Adipose tissue (tissue), 3 donors: ENCODE results near the gene ALDH1L2. TPM values are rescaled to one million over a fixed set of nuclear protein-coding genes. Genes with fewer than 3 reads are reported as not detected.
"Not testable (repeated sequence)": the region's sequence is repeated elsewhere in the genome, so short reads cannot be mapped to it uniquely, and the experiment has no call there.

Experiments
- H3K27ac ChIP-seq: one replicate; pipeline ENCODE4 v1.5.1; 2013; ENCODE audit warnings: low read depth, low read length
- WGBS, 3 donors: extraction: QIAGEN DNeasy Blood & Tissue Kit; methylation state at CpG; one replicate each; pipeline ENCODE4 v1.1.7; 2013; 5-methylcytosine and 5-hydroxymethylcytosine counted together
- polyA plus RNA-seq, 3 donors: library from polyadenylated mRNA; stranded (reverse); fragments of 200-250 nt; gene quantifications; one replicate each; pipeline ENCODE4 v1.2.3, GENCODE V29; 2013
- donor health status: healthy with polysubstance abuse.
- donor health status: Bipolar disorder and iron deficiency.
- donor health status: healthy.

Gene ALDH1L2
- polyA plus RNA-seq, 3 donors: 3.2 to 12.7 (median 12.5) TPM

DNA sequence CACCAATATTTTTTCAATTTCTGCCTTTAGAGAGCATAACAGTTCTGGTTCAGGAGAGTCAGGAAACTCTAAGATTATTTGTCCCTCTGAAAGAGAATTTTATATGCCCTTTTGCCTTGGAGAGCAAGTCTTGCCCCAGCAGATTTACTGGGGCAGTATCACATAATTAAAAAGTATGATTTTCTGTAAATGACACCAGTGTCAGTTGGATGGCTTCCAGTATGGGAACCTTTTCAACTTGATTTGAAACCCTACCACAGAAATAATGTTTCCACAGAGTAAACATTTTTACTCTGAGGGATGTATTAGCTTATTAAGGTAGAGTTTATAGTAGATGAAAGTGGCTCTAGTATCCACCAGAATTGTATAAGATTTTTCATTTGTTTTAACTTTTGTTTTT is 82.8 kb downstream of the ALDH1L2 start:
- no peak overlapping the region for H3K27ac ChIP-seq

- no peak overlapping the region for H3K27ac ChIP-seq
- 62 to 87% (median 79%) methylated on average over 7 of the region's 7 CpGs for WGBS, 3 donors
These were observed 84.9 kb downstream of the ALDH1L2 start for GRCh38 chr12:104999347-104999685.

DNA sequence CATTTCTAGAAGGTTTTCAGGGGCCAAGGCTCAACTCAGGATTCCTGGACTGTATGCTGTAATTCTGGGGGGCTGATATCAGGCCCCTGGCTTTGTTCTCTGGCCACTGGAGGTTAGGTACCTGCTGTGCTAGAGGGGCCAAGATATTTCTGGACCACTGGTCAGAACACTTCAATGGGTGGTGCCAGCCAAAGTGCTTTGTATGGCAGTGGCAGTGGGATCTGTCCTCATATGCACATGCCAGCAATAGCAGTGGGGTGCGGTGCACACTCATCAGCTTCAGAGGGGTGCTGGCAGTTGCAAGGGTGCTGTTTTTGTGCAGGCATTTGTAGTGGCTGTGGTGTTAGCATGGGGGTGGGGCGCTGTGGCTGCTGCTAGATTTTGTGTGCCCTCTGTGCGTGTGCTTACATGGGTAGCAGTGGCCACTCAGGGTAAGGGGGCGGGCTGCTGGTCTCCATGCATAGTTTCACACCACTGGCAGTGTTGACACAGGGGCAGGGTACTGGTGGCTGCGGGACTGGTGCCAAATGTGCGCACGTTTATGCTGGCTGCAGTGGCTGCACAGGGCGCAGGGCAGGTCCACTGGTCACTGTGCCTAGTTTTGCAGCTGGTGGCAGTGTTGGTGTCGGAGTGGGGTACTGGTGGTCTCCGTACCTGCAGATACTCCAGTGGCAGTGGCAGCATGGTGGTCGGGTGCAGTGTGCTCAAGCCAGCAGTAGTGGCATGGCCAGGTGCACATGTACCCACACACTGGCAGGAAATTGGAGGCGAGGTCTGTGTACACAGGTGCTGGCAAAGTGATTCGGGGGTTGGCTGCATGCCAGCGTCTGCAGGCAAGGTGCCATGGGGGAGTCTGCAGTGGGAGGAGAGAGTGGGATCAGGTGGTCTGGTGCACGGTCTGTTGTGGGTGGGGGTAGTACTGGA is 85.6 kb downstream of the ALDH1L2 start:
- WGBS, 3 donors: 38 to 88% (median 84%) methylated on average over 15 of the region's 15 CpGs

DNA sequence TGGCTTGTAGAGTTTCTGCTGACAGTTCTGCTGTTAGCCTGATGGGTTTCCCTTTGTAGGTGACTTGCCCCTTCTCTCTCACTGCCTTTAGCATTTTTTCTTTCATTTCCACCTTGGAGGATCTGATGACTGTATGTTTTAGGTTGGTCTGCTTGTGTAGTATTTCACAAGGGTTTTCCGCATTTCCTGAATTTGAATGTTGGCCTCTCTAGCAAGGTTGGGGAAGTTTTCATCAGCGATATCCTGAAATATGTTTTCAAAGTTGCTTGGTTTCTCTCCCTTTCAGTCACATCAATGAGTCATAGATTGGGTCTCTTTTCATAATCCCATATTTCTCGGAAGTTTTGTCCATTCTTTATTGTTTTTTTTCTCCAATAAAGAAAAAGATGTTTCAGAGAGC is 86.7 kb downstream of the ALDH1L2 start:
- 77 to 93% (median 81%) methylated on average over 3 of the region's 3 CpGs for WGBS, 3 donors
- H3K27ac ChIP-seq: no peak overlapping the region

More for the DNA sequence above, 85.6 kb downstream of the ALDH1L2 start:
- no peak overlapping the region for H3K27ac ChIP-seq

DNA sequence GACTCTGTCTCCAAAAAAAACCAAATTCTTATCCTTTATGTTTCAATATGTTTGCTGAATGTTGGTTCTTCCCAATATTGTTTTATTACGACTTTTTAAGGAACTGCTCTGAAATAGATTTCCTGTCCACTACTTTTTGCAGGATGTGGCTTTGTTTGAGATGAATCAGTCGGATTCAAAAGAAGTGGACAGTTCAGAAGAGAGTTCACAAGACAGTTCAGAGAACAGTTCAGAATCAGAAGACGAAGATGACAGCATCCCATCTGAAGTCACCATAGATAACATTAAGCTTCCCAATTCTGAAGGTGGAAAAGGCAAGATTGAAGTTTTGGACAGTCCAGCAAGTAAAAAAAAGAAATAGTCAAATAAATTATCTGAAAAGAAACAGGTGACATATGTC is 89.9 kb downstream of the ALDH1L2 start:
- WGBS, 3 donors: 55 to 87% (median 59%) methylated on average over 3 of the region's 3 CpGs

GRCh38 chr12:104991565-104992128 is 92.6 kb downstream of the ALDH1L2 start:
- WGBS, 3 donors: 52 to 85% (median 83%) methylated on average over 3 of the region's 3 CpGs
- H3K27ac ChIP-seq: no peak overlapping the region

More for the DNA sequence above, 89.9 kb downstream of the ALDH1L2 start:
- H3K27ac ChIP-seq: no peak overlapping the region

- H3K27ac ChIP-seq: no peak overlapping the region
- 63 to 97% (median 96%) methylated on average over 4 of the region's 4 CpGs for WGBS, 3 donors
These were observed 93.3 kb downstream of the ALDH1L2 start for GRCh38 chr12:104990950-104991349.

DNA sequence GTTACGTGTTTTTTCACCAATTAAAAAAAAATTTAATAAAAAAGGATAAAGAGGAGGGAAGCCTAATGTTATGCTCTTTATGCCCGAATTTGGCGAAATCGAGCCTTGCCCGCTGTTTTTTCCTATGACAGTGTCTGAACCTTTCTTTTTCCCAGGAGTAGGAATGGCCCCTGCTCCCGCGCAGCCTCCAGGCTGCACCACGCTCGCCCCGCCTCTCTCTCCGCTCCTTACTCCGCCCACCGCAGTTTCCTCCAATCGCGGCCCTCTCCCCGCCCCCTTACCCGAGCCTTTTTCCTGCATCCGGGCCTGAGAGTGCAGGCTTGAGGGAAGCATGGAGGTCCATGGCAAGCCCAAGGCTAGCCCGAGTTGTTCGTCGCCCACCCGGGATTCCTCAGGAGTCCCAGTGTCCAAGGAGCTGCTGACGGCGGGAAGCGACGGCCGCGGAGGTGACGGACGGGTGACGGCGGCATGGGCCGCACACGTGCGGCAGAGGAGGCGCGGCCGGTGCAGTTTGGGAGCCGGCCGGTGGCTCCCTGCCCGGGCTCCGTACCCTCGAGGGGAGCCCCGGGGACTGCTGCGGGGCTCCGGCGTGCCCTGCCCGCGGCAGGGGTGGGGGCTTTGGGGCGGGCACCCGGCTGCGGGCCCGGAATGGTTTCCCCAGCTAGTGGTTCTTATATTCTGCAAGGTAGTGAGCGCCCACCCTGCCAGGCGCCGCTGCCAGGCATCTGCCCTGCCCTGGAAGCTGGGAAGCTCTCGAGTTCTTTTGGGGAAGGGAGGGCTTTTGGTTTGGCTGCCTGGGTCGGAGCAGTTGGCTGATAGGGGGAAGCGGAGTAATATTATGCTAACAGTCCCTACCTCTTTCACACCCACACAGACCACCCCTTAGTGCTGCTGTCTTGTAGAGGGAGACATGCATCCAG is 98.0 kb downstream of the ALDH1L2 start, which contains the start of gene NOPCHAP1:
NOPCHAP1 (plus strand) TSS at position 295 of the 920 bp plus-strand sequence; CDS start at position 332, 37 bp downstream.
- WGBS, 3 donors: 0 to 1% (median 1%) methylated on average over 57 to 59 of the region's 59 CpGs
- no peak within 1 kb of the TSS for H3K27ac ChIP-seq

- 86 to 94% (median 87%) methylated on average over 4 of the region's 4 CpGs for WGBS, 3 donors
- no peak overlapping the region for H3K27ac ChIP-seq
These were observed 99.1 kb downstream of the ALDH1L2 start for GRCh38 chr12:104985206-104985605.

DNA sequence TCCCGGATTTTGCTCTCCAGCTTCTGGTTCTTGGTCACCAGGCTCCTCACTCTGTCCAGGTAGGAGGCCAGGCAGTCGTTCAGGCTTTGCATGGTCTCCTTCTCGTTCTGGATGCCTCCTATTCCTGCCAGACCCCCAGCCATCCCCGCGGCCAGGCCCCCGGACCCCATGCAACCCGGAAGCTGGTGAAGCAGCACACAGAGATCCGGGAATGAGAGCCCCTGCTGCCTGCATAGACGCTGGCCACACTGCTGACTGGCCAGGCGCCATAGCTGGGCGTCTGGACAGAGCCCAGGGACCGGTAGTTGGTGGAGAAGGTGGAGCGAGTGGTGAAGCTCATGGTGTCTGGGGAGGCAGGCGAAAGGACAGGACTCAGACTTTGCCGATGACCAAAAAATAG is 106.6 kb downstream of the ALDH1L2 start:
- WGBS, 3 donors: 93 to 95% (median 93%) methylated on average over 15 of the region's 15 CpGs
- H3K27ac ChIP-seq: not testable (repeated sequence)

DNA sequence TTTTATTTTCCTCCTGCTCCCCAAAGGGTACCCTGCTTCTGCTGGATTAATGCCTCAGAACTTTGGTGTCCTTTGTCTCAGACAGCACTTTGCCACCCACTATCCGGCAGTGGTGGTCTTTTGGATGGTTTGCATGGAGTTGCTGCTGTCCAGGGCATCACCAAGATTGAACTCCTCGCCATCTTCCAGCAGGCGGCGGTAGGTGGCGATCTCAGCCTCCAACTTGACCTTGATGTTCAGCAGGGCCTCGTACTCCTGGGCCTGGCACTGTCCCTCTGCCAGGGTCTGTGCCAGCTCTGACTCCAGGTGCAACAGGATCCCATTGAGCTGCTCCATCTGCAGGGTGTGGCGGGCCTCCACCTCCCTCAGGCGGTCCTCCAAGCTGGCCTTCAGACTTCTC is 107.6 kb downstream of the ALDH1L2 start:
- WGBS, 3 donors: 59 to 87% (median 85%) methylated on average over 8 of the region's 8 CpGs
- no peak overlapping the region for H3K27ac ChIP-seq

DNA sequence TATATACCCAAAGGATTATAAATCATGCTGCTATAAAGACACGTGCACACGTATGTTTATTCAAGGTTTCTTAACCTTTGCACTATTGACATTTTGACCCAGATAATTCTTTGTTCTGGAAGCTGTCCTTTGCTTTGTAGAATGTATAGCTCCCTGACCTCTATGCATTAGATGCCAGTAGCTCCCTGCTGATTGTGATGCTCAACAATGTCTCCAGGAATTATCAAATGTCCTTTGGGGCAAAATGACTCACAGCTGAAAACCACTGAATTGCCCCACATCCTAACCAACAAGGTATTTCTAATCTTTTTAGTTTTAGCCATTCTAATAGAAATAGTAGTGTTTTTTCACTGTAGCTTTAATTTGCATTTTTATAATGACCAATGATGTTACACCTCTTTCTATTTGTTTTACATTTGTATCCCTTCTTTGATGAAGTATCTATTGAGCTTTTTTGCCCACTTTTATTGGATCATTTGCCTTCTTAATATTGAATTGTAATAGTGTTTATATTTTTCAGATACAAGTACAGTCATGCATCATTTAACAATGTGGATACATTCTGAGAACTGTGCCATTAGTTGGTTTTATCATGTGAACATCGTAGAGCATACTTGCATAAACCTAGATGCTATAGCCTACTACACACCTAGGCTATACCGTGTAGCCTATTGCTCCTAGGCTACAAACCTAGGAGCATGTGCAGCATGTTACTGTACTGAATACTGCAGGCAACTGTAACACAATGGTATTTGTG is 108.5 kb downstream of the ALDH1L2 start:
- H3K27ac ChIP-seq: no peak overlapping the region
- 52 to 71% (median 68%) methylated on average over 4 of the region's 4 CpGs for WGBS, 3 donors

DNA sequence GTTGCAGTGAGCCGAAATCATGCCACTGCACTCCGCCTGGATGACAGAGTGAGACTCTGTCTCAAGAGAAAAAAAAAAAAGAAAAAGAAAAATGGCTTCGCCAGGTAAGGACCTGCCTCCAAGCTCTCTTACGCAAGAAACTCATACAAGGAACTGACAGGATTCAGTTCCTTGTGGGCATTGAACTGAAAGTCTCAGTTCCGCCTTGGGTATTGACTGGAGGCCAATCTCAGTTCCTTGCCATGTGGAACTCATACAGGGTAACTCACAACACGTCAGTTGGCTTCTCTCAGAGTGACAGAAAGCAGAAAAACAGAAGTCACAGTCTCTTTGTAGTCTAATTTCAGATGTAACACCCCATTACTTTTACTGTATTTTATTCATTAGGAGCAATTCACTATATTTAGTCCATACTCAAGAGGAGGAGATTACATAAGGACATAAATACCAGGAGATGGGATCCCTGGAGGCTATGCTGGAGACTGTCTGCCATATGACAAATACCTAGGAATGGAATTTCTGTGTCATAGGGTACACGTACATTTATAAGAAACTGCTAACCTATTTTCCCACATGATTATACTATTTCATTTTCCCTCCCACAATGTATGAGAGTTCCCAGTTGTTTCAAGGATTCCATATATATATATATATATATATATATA is 109.5 kb downstream of the ALDH1L2 start:
- H3K27ac ChIP-seq: no peak overlapping the region

GRCh38 chr12:104973250-104973649 is 111.0 kb downstream of the ALDH1L2 start:
- WGBS, 3 donors: 94 to 95% (median 95%) methylated on average over 5 of the region's 5 CpGs
- H3K27ac ChIP-seq: no peak overlapping the region

More for the DNA sequence above, 109.5 kb downstream of the ALDH1L2 start:
- 74 to 90% (median 77%) methylated on average over 7 of the region's 7 CpGs for WGBS, 3 donors

DNA sequence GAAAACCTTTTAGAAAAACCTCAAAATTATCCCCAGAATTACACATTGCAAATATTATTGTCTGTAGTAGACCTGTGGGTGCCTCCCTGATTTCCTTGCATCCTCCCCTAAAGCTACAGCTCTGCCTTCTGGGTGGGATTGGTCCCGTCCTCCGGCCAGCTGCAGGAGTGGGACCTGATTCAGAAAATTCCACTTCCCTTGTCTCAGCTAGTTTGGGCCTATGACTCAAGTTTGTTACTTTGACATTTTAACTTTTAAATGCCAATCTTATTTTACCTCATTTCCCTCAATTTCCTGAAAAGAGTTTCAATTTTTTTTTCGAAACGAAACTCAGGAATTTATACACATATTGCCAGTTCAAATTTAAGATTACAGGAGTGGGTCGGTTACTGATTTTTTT is 113.0 kb downstream of the ALDH1L2 start:
- H3K27ac ChIP-seq: no peak overlapping the region
- WGBS, 3 donors: 75 to 83% (median 80%) methylated on average over 5 of the region's 5 CpGs
